Measurements from ENCODE around the gene GCM1.

The GCM1 gene

DNA sequence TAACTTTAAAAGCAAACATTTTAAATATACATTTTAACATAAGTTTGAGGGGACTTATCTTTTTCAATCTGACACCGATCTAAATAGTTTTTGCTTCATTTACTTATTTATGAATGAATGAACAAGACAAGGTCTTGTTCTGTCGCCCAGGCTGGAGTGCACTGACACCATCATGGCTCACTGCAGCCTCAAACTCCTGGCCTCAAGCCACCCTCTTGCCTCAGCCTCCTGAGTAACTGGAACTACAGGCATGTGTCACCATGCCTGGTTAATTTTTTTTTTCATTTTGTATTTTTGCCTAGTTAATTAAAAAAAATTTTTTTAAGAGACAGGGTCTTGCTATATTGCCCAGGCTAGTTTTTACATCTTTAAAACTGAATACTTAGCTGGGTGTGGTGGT, 58.1 kb downstream of the GCM1 start:
- Histone ChIP-seq H3K4me3 (ENCODE audit: low read depth, low read length) (no peak overlapping the region), H3K36me3 (peaks cover 82% of the 10 kb centered on the region), H3K27me3 (ENCODE audit: insufficient read depth, low read depth, severe bottlenecking) (no peaks in the 10 kb centered on the region), H3K27ac (no peak overlapping the region), H3K9me3 (ENCODE audit: severe bottlenecking) (no peaks in the 10 kb centered on the region)
- no peak for DNase-seq
- TF ChIP-seq, protein P1, sequence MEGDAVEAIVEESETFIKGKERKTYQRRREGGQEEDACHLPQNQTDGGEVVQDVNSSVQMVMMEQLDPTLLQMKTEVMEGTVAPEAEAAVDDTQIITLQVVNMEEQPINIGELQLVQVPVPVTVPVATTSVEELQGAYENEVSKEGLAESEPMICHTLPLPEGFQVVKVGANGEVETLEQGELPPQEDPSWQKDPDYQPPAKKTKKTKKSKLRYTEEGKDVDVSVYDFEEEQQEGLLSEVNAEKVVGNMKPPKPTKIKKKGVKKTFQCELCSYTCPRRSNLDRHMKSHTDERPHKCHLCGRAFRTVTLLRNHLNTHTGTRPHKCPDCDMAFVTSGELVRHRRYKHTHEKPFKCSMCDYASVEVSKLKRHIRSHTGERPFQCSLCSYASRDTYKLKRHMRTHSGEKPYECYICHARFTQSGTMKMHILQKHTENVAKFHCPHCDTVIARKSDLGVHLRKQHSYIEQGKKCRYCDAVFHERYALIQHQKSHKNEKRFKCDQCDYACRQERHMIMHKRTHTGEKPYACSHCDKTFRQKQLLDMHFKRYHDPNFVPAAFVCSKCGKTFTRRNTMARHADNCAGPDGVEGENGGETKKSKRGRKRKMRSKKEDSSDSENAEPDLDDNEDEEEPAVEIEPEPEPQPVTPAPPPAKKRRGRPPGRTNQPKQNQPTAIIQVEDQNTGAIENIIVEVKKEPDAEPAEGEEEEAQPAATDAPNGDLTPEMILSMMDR (IDR thresholded peaks at IDR 0.05; ENCODE audit: low read depth, low read length): no peak

DNA sequence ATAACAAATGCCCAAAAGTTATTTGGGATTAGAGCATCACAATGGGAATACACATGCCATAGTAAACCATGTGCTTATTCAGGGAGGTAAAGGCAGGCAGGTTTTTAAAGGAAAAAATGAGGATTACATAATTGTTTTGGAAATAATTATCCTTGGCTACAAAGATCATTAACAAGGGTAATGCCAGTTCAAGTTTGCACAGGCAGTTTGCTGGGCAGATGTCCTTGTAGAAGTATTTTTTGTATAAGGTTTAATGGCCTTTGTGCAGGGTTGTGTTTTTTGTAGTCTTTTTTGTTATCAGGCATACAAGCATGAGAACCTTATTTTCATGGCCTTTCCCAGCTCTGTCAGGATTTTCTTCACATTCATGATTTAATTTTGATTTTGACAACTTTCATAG, 58.7 kb downstream of the GCM1 start:
- Histone ChIP-seq H3K27me3 (ENCODE audit: insufficient read depth, low read depth, severe bottlenecking) (no peaks in the 10 kb centered on the region), H3K4me3 (ENCODE audit: low read depth, low read length) (no peak overlapping the region), H3K27ac (no peak overlapping the region), H3K9me3 (ENCODE audit: severe bottlenecking) (no peaks in the 10 kb centered on the region), H3K36me3 (peaks cover 82% of the 10 kb centered on the region)
- TF ChIP-seq, protein P1 (IDR thresholded peaks at IDR 0.05; ENCODE audit: low read depth, low read length): no peak
- DNase-seq: no peak

DNA sequence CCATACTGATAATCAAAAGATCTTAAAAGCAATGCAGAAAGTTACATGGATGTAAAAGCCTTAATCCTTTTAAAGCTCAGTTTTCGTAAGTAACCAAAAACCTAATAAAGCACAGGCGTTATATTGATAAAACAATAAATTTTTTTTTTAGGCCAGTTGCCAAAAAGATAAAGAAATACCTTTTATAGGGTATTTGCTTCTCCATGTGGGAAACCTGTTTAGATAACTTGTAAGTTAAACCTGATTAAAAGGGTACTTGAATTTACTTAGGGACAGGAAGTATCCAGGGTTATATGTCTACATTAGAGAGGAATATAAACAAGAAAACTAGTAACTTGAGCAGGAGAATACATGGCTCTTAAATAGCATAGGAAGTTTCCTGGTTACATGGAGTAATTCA, 62.3 kb downstream of the GCM1 start:
- Histone ChIP-seq H3K36me3 (peaks cover 81% of the 10 kb centered on the region), H3K27me3 (ENCODE audit: insufficient read depth, low read depth, severe bottlenecking) (no peaks in the 10 kb centered on the region), H3K9me3 (ENCODE audit: severe bottlenecking) (no peaks in the 10 kb centered on the region), H3K27ac (no peak overlapping the region), H3K4me3 (ENCODE audit: low read depth, low read length) (no peak overlapping the region)
- TF ChIP-seq, protein P1 (IDR thresholded peaks at IDR 0.05; ENCODE audit: low read depth, low read length): no peak
- no peak for DNase-seq

DNA sequence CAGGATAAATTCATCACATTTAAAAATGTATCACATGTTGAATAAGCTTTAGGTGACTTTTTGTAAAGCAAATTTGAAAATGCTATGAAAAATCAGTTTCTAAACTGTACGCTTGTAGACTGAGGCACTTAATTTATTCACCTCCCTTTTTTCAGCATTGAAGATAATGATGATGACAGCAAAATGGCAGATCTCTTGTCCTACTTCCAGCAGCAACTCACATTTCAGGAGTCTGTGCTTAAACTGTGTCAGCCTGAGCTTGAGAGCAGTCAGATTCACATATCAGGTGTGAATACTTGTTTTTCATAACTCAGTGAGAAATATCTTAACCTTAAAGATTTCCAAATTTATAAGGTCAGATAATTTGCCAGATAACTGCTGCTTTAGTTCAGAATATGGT, 67.8 kb downstream of the GCM1 start:
- Histone ChIP-seq H3K36me3 (peaks cover 88% of the 10 kb centered on the region), H3K4me3 (ENCODE audit: low read depth, low read length) (no peak overlapping the region), H3K27ac (no peak overlapping the region), H3K9me3 (ENCODE audit: severe bottlenecking) (no peaks in the 10 kb centered on the region), H3K27me3 (ENCODE audit: insufficient read depth, low read depth, severe bottlenecking) (no peaks in the 10 kb centered on the region)
- DNase-seq: no peak
- TF ChIP-seq, protein P1 (IDR thresholded peaks at IDR 0.05; ENCODE audit: low read depth, low read length): no peak
